Muscle of back (tissue), 13 donors: Measurements from ENCODE around the gene BAIAP2. TPM values are rescaled to one million over a fixed set of nuclear protein-coding genes. Genes with fewer than 3 reads are reported as not detected.

Source experiments
- DNase-seq, 3 donors: peaks; one replicate each; pipeline versions ENCODE4 v3.0.0 to v3.0.0-alpha.2; 2013
- long read RNA-seq, 9 donors: transcript quantifications; one replicate each; lab custom pipeline, GENCODE V29; 2026
- polyA plus RNA-seq, 10 donors: library from polyadenylated mRNA; unstranded; fragments of 120-200 nt; gene quantifications; one replicate each; pipeline ENCODE4 v1.2.1, GENCODE V29; 2013; ENCODE audit not compliant: insufficient read length in 10 of 10

BAIAP2 gene
- 10 to 100 TPM; 12.1 to 25.2 (median 16.6) TPM for polyA plus RNA-seq
- long read RNA-seq, donor 1, partial matches to known transcripts = 0 of 4 reads
- long read RNA-seq, donor 1, other reads (novel, unspliced or antisense) = 0 of 4 reads
- long read RNA-seq, donor 2, partial matches to known transcripts = 0 of 2 reads
- long read RNA-seq, donor 2, other reads (novel, unspliced or antisense) = 0 of 2 reads
- long read RNA-seq, donor 3 = 0 reads
- long read RNA-seq, donor 4, partial matches to known transcripts = 0 of 2 reads
- long read RNA-seq, donor 4, other reads (novel, unspliced or antisense) = 0 of 2 reads
- long read RNA-seq, donor 5, partial matches to known transcripts = 0 of 1 reads
- long read RNA-seq, donor 5, other reads (novel, unspliced or antisense) = 0 of 1 reads
- long read RNA-seq, donor 6, partial matches to known transcripts = 0 of 4 reads
- long read RNA-seq, donor 6, other reads (novel, unspliced or antisense) = 0 of 4 reads
- long read RNA-seq, donor 7 = 0 reads
- long read RNA-seq, donor 8 = 0 reads
- long read RNA-seq, donor 9 = 0 reads

GRCh38 chr17:81034779-81035520 lies at the start of gene BAIAP2:
Gene BAIAP2 (plus strand): TSS chr17:81035151. CDS start chr17:81035255, 104 bp downstream.
- DNase-seq = peak; percentile 95 to 96 (median 95)

GRCh38 chr17:80986046-80986445 lies 48.9 kb upstream of the BAIAP2 start:
- DNase-seq = no peak

- DNase-seq = peak in 1 of 3 donors; percentile 14
These were observed 48.0 kb upstream of the BAIAP2 start for GRCh38 chr17:80986816-80987475.

GRCh38 chr17:80987941-80988461 lies 47.0 kb upstream of the BAIAP2 start:
- no peak for DNase-seq

- no peak for DNase-seq
These were observed 45.4 kb upstream of the BAIAP2 start for GRCh38 chr17:80989586-80989913.

GRCh38 chr17:80990921-80991644 lies 43.9 kb upstream of the BAIAP2 start:
- DNase-seq = no peak

- peak; percentile 80 to 92 (median 88) for DNase-seq
These were observed 43.3 kb upstream of the BAIAP2 start, which contains the start of gene CHMP6 for GRCh38 chr17:80991645-80992076. Gene CHMP6 (plus strand): TSS chr17:80991841. CDS start chr17:80991919, 78 bp downstream.

GRCh38 chr17:80992077-80992947 lies 42.6 kb upstream of the BAIAP2 start:
- DNase-seq = no peak

- DNase-seq = no peak
These were observed 41.9 kb upstream of the BAIAP2 start for GRCh38 chr17:80992948-80993624.

- DNase-seq = no peak
These were observed 39.8 kb upstream of the BAIAP2 start for GRCh38 chr17:80995131-80995530.

- no peak for DNase-seq
These were observed 38.3 kb upstream of the BAIAP2 start for GRCh38 chr17:80996422-80997305.

GRCh38 chr17:80997424-80998117 lies 37.4 kb upstream of the BAIAP2 start:
- no peak for DNase-seq

- DNase-seq = no peak
These were observed 36.7 kb upstream of the BAIAP2 start for GRCh38 chr17:80998118-80998747.

- DNase-seq = no peak
These were observed 36.0 kb upstream of the BAIAP2 start for GRCh38 chr17:80998748-80999535.

- DNase-seq = no peak
These were observed 35.2 kb upstream of the BAIAP2 start for GRCh38 chr17:80999536-81000333.

GRCh38 chr17:81000334-81000630 lies 34.7 kb upstream of the BAIAP2 start:
- DNase-seq = no peak
